ENCODE data around the gene PTPA.
"Not testable (repeated sequence)": the region's sequence is repeated elsewhere in the genome, so short reads cannot be mapped to it uniquely, and the experiment has no call there.

The PTPA gene

GRCh38 chr9:129161534-129161837, 50.3 kb downstream of the PTPA start:
- no peak for DNase-seq

GRCh38 chr9:129162497-129163197, 51.4 kb downstream of the PTPA start:
- no peak for DNase-seq

- not testable (repeated sequence) for DNase-seq
These were observed 52.0 kb downstream of the PTPA start for GRCh38 chr9:129163198-129163670.

GRCh38 chr9:129163753-129164152, 52.5 kb downstream of the PTPA start:
- no peak for DNase-seq

GRCh38 chr9:129164246-129164930, 53.2 kb downstream of the PTPA start:
- DNase-seq: no peak

- no peak for DNase-seq
These were observed 54.0 kb downstream of the PTPA start for GRCh38 chr9:129165198-129165597.

GRCh38 chr9:129166623-129167557, 55.7 kb downstream of the PTPA start:
- peak; percentile 8 to 27 for DNase-seq

- no peak for DNase-seq
These were observed 59.0 kb downstream of the PTPA start for GRCh38 chr9:129170229-129170628.

GRCh38 chr9:129171993-129172751, 61.0 kb downstream of the PTPA start:
- DNase-seq: no peak

GRCh38 chr9:129172816-129173215, 61.6 kb downstream of the PTPA start:
- no peak for DNase-seq

GRCh38 chr9:129173296-129174101, 62.3 kb downstream of the PTPA start:
- no peak for DNase-seq

GRCh38 chr9:129174102-129174723, 63.0 kb downstream of the PTPA start:
- peak; percentile 78 to 82 for DNase-seq

- no peak for DNase-seq
These were observed 63.7 kb downstream of the PTPA start for GRCh38 chr9:129174724-129175514.

GRCh38 chr9:129175515-129175824, 64.3 kb downstream of the PTPA start:
- no peak for DNase-seq

- peak; percentile 66 to 75 for DNase-seq
These were observed 64.8 kb downstream of the PTPA start for GRCh38 chr9:129175825-129176633.

- DNase-seq: no peak
These were observed 65.7 kb downstream of the PTPA start for GRCh38 chr9:129176701-129177442.

- DNase-seq: peak in 1 of 2 donors; percentile 41
These were observed 66.2 kb downstream of the PTPA start for GRCh38 chr9:129177443-129177790.

GRCh38 chr9:129177791-129178567, 66.8 kb downstream of the PTPA start, which contains the start of gene IER5L:
TSS of gene IER5L (minus strand) at chr9:129178261. CDS start at chr9:129178052, 209 bp downstream.
- DNase-seq: peak; percentile 95 to 96
